Muscle of leg (tissue), 11 donors: ENCODE measurements around the gene PDE2A. TPM values are rescaled to one million over a fixed set of nuclear protein-coding genes. Genes with fewer than 3 reads are reported as not detected.
"Not testable (repeated sequence)": the region's sequence is repeated elsewhere in the genome, so short reads cannot be mapped to it uniquely, and the experiment has no call there.

Experiments
- DNase-seq: peaks from one replicate; pipeline ENCODE4 v3.0.0; 2013
- H3K27ac ChIP-seq: one replicate; pipeline ENCODE4 v1.5.1; 2013; ENCODE audit warnings: mild to moderate bottlenecking, low read length, control low read depth
- H3K27me3 ChIP-seq: one replicate; pipeline ENCODE4 v1.6.1; 2013; ENCODE audit warnings: low read length; ENCODE audit not compliant: control insufficient read depth, insufficient read depth
- H3K36me3 ChIP-seq: one replicate; pipeline ENCODE4 v1.6.1; 2013; ENCODE audit warnings: low read length; ENCODE audit not compliant: control insufficient read depth, insufficient read depth
- H3K4me1 ChIP-seq: one replicate; pipeline ENCODE4 v1.6.1; 2013; ENCODE audit warnings: low read length; ENCODE audit not compliant: control insufficient read depth, insufficient read depth
- H3K4me3 ChIP-seq: one replicate; pipeline ENCODE4 v1.5.1; 2013; ENCODE audit warnings: low read length, control low read depth
- H3K9me3 ChIP-seq: replicated peaks from 2 replicates; pipeline ENCODE4 v1.6.1; 2013; ENCODE audit warnings: low read depth, low read length; ENCODE audit not compliant: control insufficient read depth
- WGBS: methylation state at CpG from one replicate; pipeline ENCODE4 v1.1.5; 2013; ENCODE audit warnings: missing lambda C conversion rate; ENCODE audit not compliant: insufficient coverage; 5-methylcytosine and 5-hydroxymethylcytosine counted together
- polyA plus RNA-seq, 8 donors: library from polyadenylated mRNA; unstranded; fragments of 120-200 nt; gene quantifications; one replicate each; pipeline versions ENCODE4 v1.2.1 to v1.2.3, GENCODE V29; 2013; ENCODE audit warnings: inconsistent platforms in 1 of 8, low replicate concordance in 1 of 8; ENCODE audit not compliant: insufficient read length in 8 of 8, insufficient read depth in 1 of 8
- total RNA-seq: library from RNA; stranded (reverse); fragments of 120-200 nt; gene quantifications from one replicate; pipeline ENCODE4 v1.2.4, GENCODE V29; 2013

Gene PDE2A
- total and polyA plus RNA-seq, 9 donors = 10.7 to 18.2 (median 14.8) TPM

GRCh38 chr11:72573855-72574445, 100.3 kb downstream of the PDE2A start:
- H3K27me3 ChIP-seq = no peaks in the 10 kb centered on the region
- 67% methylated on average over 2 of the region's 2 CpGs for WGBS

GRCh38 chr11:72573072-72573854, 101.0 kb downstream of the PDE2A start:
- Histone ChIP-seq H3K27ac (no peak overlapping the region), H3K27me3 (no peaks in the 10 kb centered on the region), H3K4me3 (no peak overlapping the region), H3K36me3 (peaks cover 10% of the 10 kb centered on the region), H3K9me3 (no peaks in the 10 kb centered on the region), H3K4me1 (peaks cover 2% of the 10 kb centered on the region)
- WGBS = 0% methylated on average over 7 of the region's 10 CpGs
- DNase-seq = no peak

More at GRCh38 chr11:72573855-72574445, 100.3 kb downstream of the PDE2A start:
- Histone ChIP-seq H3K4me1 (peaks cover 2% of the 10 kb centered on the region), H3K9me3 (no peaks in the 10 kb centered on the region), H3K4me3 (no peak overlapping the region), H3K36me3 (peaks cover 10% of the 10 kb centered on the region), H3K27ac (no peak overlapping the region)
- DNase-seq = no peak

- H3K9me3 ChIP-seq, H3K27me3 ChIP-seq, H3K4me1 ChIP-seq, DNase-seq, H3K4me3 ChIP-seq, H3K27ac ChIP-seq: not testable (repeated sequence)
- peaks cover 10% of the 10 kb centered on the region for H3K36me3 ChIP-seq
- WGBS = 43% methylated on average over 1 of the region's 4 CpGs
Measured at GRCh38 chr11:72572540-72572939, 101.7 kb downstream of the PDE2A start.

- H3K4me3 ChIP-seq = no peak overlapping the region
- no peaks in the 10 kb centered on the region for H3K36me3 ChIP-seq
- no peak overlapping the region for H3K27ac ChIP-seq
- peaks cover 2% of the 10 kb centered on the region for H3K4me1 ChIP-seq
- WGBS = 87% methylated on average over 5 of the region's 10 CpGs
- H3K9me3 ChIP-seq = no peaks in the 10 kb centered on the region
- no peaks in the 10 kb centered on the region for H3K27me3 ChIP-seq
- no peak for DNase-seq
Measured at GRCh38 chr11:72570893-72571661, 103.1 kb downstream of the PDE2A start.

GRCh38 chr11:72569966-72570892, 104.0 kb downstream of the PDE2A start:
- Histone ChIP-seq H3K4me1 (peaks cover 2% of the 10 kb centered on the region), H3K4me3 (no peak overlapping the region), H3K27me3 (no peaks in the 10 kb centered on the region), H3K9me3 (no peaks in the 10 kb centered on the region), H3K36me3 (no peaks in the 10 kb centered on the region), H3K27ac (no peak overlapping the region)
- no peak for DNase-seq
- 39% methylated on average over 3 of the region's 4 CpGs for WGBS

GRCh38 chr11:72568861-72569260, 105.4 kb downstream of the PDE2A start:
- Histone ChIP-seq H3K36me3 (no peaks in the 10 kb centered on the region), H3K27me3 (no peaks in the 10 kb centered on the region), H3K27ac (no peak overlapping the region), H3K9me3 (no peaks in the 10 kb centered on the region), H3K4me3 (no peak overlapping the region), H3K4me1 (peaks cover 2% of the 10 kb centered on the region)
- DNase-seq = no peak
- 80% methylated on average over 3 of the region's 6 CpGs for WGBS

GRCh38 chr11:72562431-72562830, 111.8 kb downstream of the PDE2A start:
- no peak for DNase-seq
- Histone ChIP-seq H3K4me1 (no peaks in the 10 kb centered on the region), H3K36me3 (no peaks in the 10 kb centered on the region), H3K4me3 (no peak overlapping the region), H3K9me3 (no peaks in the 10 kb centered on the region), H3K27ac (no peak overlapping the region), H3K27me3 (no peaks in the 10 kb centered on the region)
- WGBS = 91% methylated on average over 3 of the region's 3 CpGs

GRCh38 chr11:72561856-72562255, 112.4 kb downstream of the PDE2A start:
- no peaks in the 10 kb centered on the region for H3K27me3 ChIP-seq
- no peaks in the 10 kb centered on the region for H3K4me1 ChIP-seq
- no peak overlapping the region for H3K4me3 ChIP-seq
- no peak overlapping the region for H3K27ac ChIP-seq
- 61% methylated on average over 4 of the region's 4 CpGs for WGBS
- no peak for DNase-seq
- H3K36me3 ChIP-seq = no peaks in the 10 kb centered on the region
- H3K9me3 ChIP-seq = no peaks in the 10 kb centered on the region

GRCh38 chr11:72560864-72561263, 113.4 kb downstream of the PDE2A start:
- not testable (repeated sequence) for H3K4me1 ChIP-seq, H3K36me3 ChIP-seq, H3K27ac ChIP-seq, H3K9me3 ChIP-seq, DNase-seq, H3K4me3 ChIP-seq, H3K27me3 ChIP-seq
- 92% methylated on average over 13 of the region's 15 CpGs for whole genome bisulfite sequencing
